PC-3 (cell line): ENCODE measurements around the gene OR2H1.

Source experiments
- EZH2 ChIP-seq: fragments of 300-600 bp; sonication (generic); IDR thresholded peaks from one replicate; pipeline ENCODE4 v1.6.1; 2017; ENCODE audit warnings: antibody characterized with exemption, mild to moderate bottlenecking, low read length; ENCODE audit not compliant: unreplicated experiment
- EZH2phosphoT487 ChIP-seq: fragments of 300-600 bp; sonication (generic); IDR thresholded peaks from 2 replicates; pipeline ENCODE4 v1.6.1; 2018; ENCODE audit warnings: mild to moderate bottlenecking, antibody characterized with exemption, low read length, borderline replicate concordance
- TF ChIP-seq, protein P1 (sequence below): fragments of 300-600 bp; sonication (generic); conservative IDR thresholded peaks from 2 replicates; pipeline ENCODE4 v1.5.1; 2017; ENCODE audit warnings: antibody characterized with exemption, low read depth, mild to moderate bottlenecking, low read length

- TF ChIP-seq, protein P1, sequence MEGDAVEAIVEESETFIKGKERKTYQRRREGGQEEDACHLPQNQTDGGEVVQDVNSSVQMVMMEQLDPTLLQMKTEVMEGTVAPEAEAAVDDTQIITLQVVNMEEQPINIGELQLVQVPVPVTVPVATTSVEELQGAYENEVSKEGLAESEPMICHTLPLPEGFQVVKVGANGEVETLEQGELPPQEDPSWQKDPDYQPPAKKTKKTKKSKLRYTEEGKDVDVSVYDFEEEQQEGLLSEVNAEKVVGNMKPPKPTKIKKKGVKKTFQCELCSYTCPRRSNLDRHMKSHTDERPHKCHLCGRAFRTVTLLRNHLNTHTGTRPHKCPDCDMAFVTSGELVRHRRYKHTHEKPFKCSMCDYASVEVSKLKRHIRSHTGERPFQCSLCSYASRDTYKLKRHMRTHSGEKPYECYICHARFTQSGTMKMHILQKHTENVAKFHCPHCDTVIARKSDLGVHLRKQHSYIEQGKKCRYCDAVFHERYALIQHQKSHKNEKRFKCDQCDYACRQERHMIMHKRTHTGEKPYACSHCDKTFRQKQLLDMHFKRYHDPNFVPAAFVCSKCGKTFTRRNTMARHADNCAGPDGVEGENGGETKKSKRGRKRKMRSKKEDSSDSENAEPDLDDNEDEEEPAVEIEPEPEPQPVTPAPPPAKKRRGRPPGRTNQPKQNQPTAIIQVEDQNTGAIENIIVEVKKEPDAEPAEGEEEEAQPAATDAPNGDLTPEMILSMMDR, result no peak
- TF ChIP-seq EZH2, result no peak
- no peak for TF ChIP-seq EZH2phosphoT487
Measured at GRCh38 chr6:29465279-29465678, 8.3 kb downstream of the OR2H1 start.
